GM12891 (cell line): ENCODE data around the gene DCC.

Experiments
- PAX5 ChIP-seq: IDR thresholded peaks from 2 replicates; pipeline ENCODE4 v1.6.1; 2011; ENCODE audit warnings: low read length, moderate library complexity, mild to moderate bottlenecking; ENCODE audit not compliant: insufficient read depth, severe bottlenecking
- POLR2A ChIP-seq: IDR thresholded peaks from 2 replicates; pipeline ENCODE4 v1.6.1; 2011; ENCODE audit warnings: low read depth, low read length, control low read depth
- POLR2AphosphoS5 ChIP-seq: IDR thresholded peaks from 2 replicates; pipeline ENCODE4 v1.6.1; 2011; ENCODE audit warnings: low read depth, low read length, control low read depth
- TAF1 ChIP-seq: IDR thresholded peaks from 2 replicates; pipeline ENCODE4 v1.6.1; 2011; ENCODE audit warnings: low read depth, low read length, control low read depth

GRCh38 chr18:52610451-52611115 is 270.6 kb downstream of the DCC start:
- no peak for TF ChIP-seq POLR2A
- no peak for TF ChIP-seq POLR2AphosphoS5
- TF ChIP-seq TAF1, result no peak
- no peak for TF ChIP-seq PAX5
